ENCODE data around the gene RNF13.

- no peak for TF ChIP-seq GATA2 (IDR thresholded peaks at IDR 0.05; ENCODE audit: low read depth, low read length)
- TF ChIP-seq GATA3 (IDR thresholded peaks at IDR 0.05; ENCODE audit: low read depth, low read length), result no peak
Measured at GRCh38 chr3:149781741-149782140, 31.3 kb upstream of the RNF13 start.

Data from SH-SY5Y (cell line).